ENCODE measurements around the gene CTNND2.

CTNND2 gene

GRCh38 chr5:11504065-11504885 is 400.0 kb downstream of the CTNND2 start:
- no peaks in the 10 kb centered on the region for H3K9me3 ChIP-seq (replicated peaks; ENCODE audit: insufficient read depth, low read length)
- TF ChIP-seq EZH2 (optimal IDR thresholded peaks at IDR 0.05; ENCODE audit: low read depth, low read length), result no peak
- TF ChIP-seq EZH2phosphoT487 (IDR thresholded peaks at IDR 0.05; ENCODE audit: low read length), result no peak
- no peak for TF ChIP-seq CTCF (IDR thresholded peaks at IDR 0.05; ENCODE audit: low read length)
- no peak overlapping the region for H2AFZ ChIP-seq (ENCODE audit: low read length)
- no peaks in the 10 kb centered on the region for H3K9me2 ChIP-seq (replicated peaks; ENCODE audit: insufficient read depth, low read length)
- H3K27ac ChIP-seq (ENCODE audit: low read length), result no peak overlapping the region
- no peak overlapping the region for H3K9ac ChIP-seq (ENCODE audit: low read length)
- DNase-seq, result no peak
- no peaks in the 10 kb centered on the region for H3F3A ChIP-seq (ENCODE audit: insufficient read depth, low read length)
- H3K27me3 ChIP-seq (replicated peaks; ENCODE audit: insufficient read depth, low read length), result no peaks in the 10 kb centered on the region
- no peaks in the 10 kb centered on the region for H3K4me1 ChIP-seq (ENCODE audit: low read length)
- no peaks in the 10 kb centered on the region for H3K36me3 ChIP-seq (replicated peaks; ENCODE audit: insufficient read depth, low read length)
- H3K4me2 ChIP-seq (ENCODE audit: low read depth, low read length), result no peak overlapping the region
- H3K79me2 ChIP-seq (ENCODE audit: low read length), result no peaks in the 10 kb centered on the region
- H3K4me3 ChIP-seq (ENCODE audit: low read length), result no peak overlapping the region
- no peaks in the 10 kb centered on the region for H4K20me1 ChIP-seq (ENCODE audit: insufficient read depth, low read length)

- H4K20me1 ChIP-seq (ENCODE audit: insufficient read depth, low read length), result no peaks in the 10 kb centered on the region
- no peaks in the 10 kb centered on the region for H3K9me2 ChIP-seq (replicated peaks; ENCODE audit: insufficient read depth, low read length)
- H3K4me1 ChIP-seq (ENCODE audit: low read length), result no peaks in the 10 kb centered on the region
- no peak for DNase-seq
- H3K36me3 ChIP-seq (replicated peaks; ENCODE audit: insufficient read depth, low read length), result no peaks in the 10 kb centered on the region
- H2AFZ ChIP-seq (ENCODE audit: low read length), result no peak overlapping the region
- H3K27me3 ChIP-seq (replicated peaks; ENCODE audit: insufficient read depth, low read length), result no peaks in the 10 kb centered on the region
- H3K79me2 ChIP-seq (ENCODE audit: low read length), result no peaks in the 10 kb centered on the region
- H3K9me3 ChIP-seq (replicated peaks; ENCODE audit: insufficient read depth, low read length), result no peaks in the 10 kb centered on the region
- no peak overlapping the region for H3K4me2 ChIP-seq (ENCODE audit: low read depth, low read length)
- no peak overlapping the region for H3K9ac ChIP-seq (ENCODE audit: low read length)
- TF ChIP-seq EZH2 (optimal IDR thresholded peaks at IDR 0.05; ENCODE audit: low read depth, low read length) (no peak), CTCF (IDR thresholded peaks at IDR 0.05; ENCODE audit: low read length) (no peak), EZH2phosphoT487 (IDR thresholded peaks at IDR 0.05; ENCODE audit: low read length) (no peak)
- no peak overlapping the region for H3K27ac ChIP-seq (ENCODE audit: low read length)
- H3F3A ChIP-seq (ENCODE audit: insufficient read depth, low read length), result no peaks in the 10 kb centered on the region
- no peak overlapping the region for H3K4me3 ChIP-seq (ENCODE audit: low read length)
These were observed 401.5 kb downstream of the CTNND2 start for GRCh38 chr5:11502783-11503182.

GRCh38 chr5:11497651-11498050 is 406.6 kb downstream of the CTNND2 start:
- Histone ChIP-seq H3K9me3 (replicated peaks; ENCODE audit: insufficient read depth, low read length) (no peaks in the 10 kb centered on the region), H3K79me2 (ENCODE audit: low read length) (no peaks in the 10 kb centered on the region), H3F3A (ENCODE audit: insufficient read depth, low read length) (no peaks in the 10 kb centered on the region), H3K36me3 (replicated peaks; ENCODE audit: insufficient read depth, low read length) (no peaks in the 10 kb centered on the region), H4K20me1 (ENCODE audit: insufficient read depth, low read length) (no peaks in the 10 kb centered on the region), H2AFZ (ENCODE audit: low read length) (no peak overlapping the region), H3K27me3 (replicated peaks; ENCODE audit: insufficient read depth, low read length) (no peaks in the 10 kb centered on the region), H3K9me2 (replicated peaks; ENCODE audit: insufficient read depth, low read length) (no peaks in the 10 kb centered on the region), H3K4me1 (ENCODE audit: low read length) (no peaks in the 10 kb centered on the region), H3K27ac (ENCODE audit: low read length) (no peak overlapping the region), H3K9ac (ENCODE audit: low read length) (no peak overlapping the region), H3K4me3 (ENCODE audit: low read length) (no peak overlapping the region), H3K4me2 (ENCODE audit: low read depth, low read length) (no peak overlapping the region)
- DNase-seq, result no peak
- TF ChIP-seq CTCF (IDR thresholded peaks at IDR 0.05; ENCODE audit: low read length) (no peak), EZH2phosphoT487 (IDR thresholded peaks at IDR 0.05; ENCODE audit: low read length) (no peak), EZH2 (optimal IDR thresholded peaks at IDR 0.05; ENCODE audit: low read depth, low read length) (no peak)
